Stimulated activated CD4-positive, alpha-beta T cell treated with anti-CD3 and anti-CD28 coated beads, Interleukin-2, amount 100 ng/mL, for 24 hours (primary cell): Measurements from ENCODE around the gene DNAL1.

Source experiments
- DNase-seq, 2 donors: peaks; one replicate each; pipeline ENCODE4 v3.0.0-alpha.2; 2020

The DNAL1 gene

GRCh38 chr14:73745571-73746519, 101.1 kb downstream of the DNAL1 start:
- DNase-seq = no peak

- DNase-seq = no peak
Measured at GRCh38 chr14:73746520-73747378, 102.0 kb downstream of the DNAL1 start.

- no peak for DNase-seq
Measured at GRCh38 chr14:73747379-73748211, 102.8 kb downstream of the DNAL1 start.

GRCh38 chr14:73748858-73749357, 104.1 kb downstream of the DNAL1 start:
- no peak for DNase-seq

GRCh38 chr14:73749706-73750530, 105.1 kb downstream of the DNAL1 start:
- DNase-seq = no peak

- no peak for DNase-seq
Measured at GRCh38 chr14:73750531-73750901, 105.7 kb downstream of the DNAL1 start.

- no peak for DNase-seq
Measured at GRCh38 chr14:73751157-73751691, 106.4 kb downstream of the DNAL1 start.

GRCh38 chr14:73752297-73752992, 107.7 kb downstream of the DNAL1 start:
- no peak for DNase-seq
